Mesenchymal stem cell (in vitro differentiated cells and primary cell): ENCODE data around the gene DISC1.

Experiments used
- DNase-seq: peaks from one replicate; pipeline ENCODE4 v3.0.0-alpha.2; 2013
- H2AFZ ChIP-seq: one replicate; pipeline ENCODE4 v1.6.1; 2013; ENCODE audit warnings: low read depth, mild to moderate bottlenecking, control low read depth, inconsistent platforms, low read length, moderate library complexity
- H2AK5ac ChIP-seq: 2 replicates; pipeline ENCODE4 v1.6.1; 2013; ENCODE audit warnings: low read length, moderate library complexity, mild to moderate bottlenecking, inconsistent platforms; ENCODE audit not compliant: severe bottlenecking
- H2BK120ac ChIP-seq: one replicate; pipeline ENCODE4 v1.6.1; 2013; ENCODE audit warnings: low read depth, mild to moderate bottlenecking, inconsistent platforms, low read length, moderate library complexity
- H2BK12ac ChIP-seq, 2 experiments: one replicate each; pipeline ENCODE4 v1.6.1; 2013; ENCODE audit warnings: inconsistent platforms in 2 of 2, low read length in 2 of 2, mild to moderate bottlenecking in 2 of 2, moderate library complexity in 2 of 2, control low read depth in 1 of 2
- H2BK15ac ChIP-seq: one replicate; pipeline ENCODE4 v1.6.1; 2013; ENCODE audit warnings: mild to moderate bottlenecking, low read depth, inconsistent platforms; ENCODE audit not compliant: poor library complexity, severe bottlenecking
- H2BK5ac ChIP-seq: 2 replicates; pipeline ENCODE4 v1.6.1; 2013; ENCODE audit warnings: low read depth, mild to moderate bottlenecking, low read length, control low read depth, inconsistent platforms; ENCODE audit not compliant: poor library complexity, severe bottlenecking
- H3K14ac ChIP-seq, 2 experiments: one replicate each; pipeline ENCODE4 v1.6.1; 2013; ENCODE audit warnings: inconsistent platforms in 2 of 2, low read length in 2 of 2, control low read depth in 1 of 2, mild to moderate bottlenecking in 1 of 2, moderate library complexity in 1 of 2
- H3K18ac ChIP-seq, 2 experiments: one replicate each; pipeline ENCODE4 v1.6.1; 2013; ENCODE audit warnings: inconsistent platforms in 2 of 2, low read length in 2 of 2, control low read depth in 1 of 2, low read depth in 1 of 2, mild to moderate bottlenecking in 1 of 2
- H3K23ac ChIP-seq, 2 experiments: one replicate each; pipeline ENCODE4 v1.6.1; 2013; ENCODE audit warnings: inconsistent platforms in 2 of 2, low read length in 2 of 2, mild to moderate bottlenecking in 2 of 2, moderate library complexity in 2 of 2, control low read depth in 1 of 2
- H3K27ac ChIP-seq: 2 replicates; pipeline ENCODE4 v1.5.1; 2013; ENCODE audit warnings: mild to moderate bottlenecking, moderate library complexity, low read length, control low read depth, inconsistent platforms; ENCODE audit not compliant: poor library complexity, severe bottlenecking
- H3K27me3 ChIP-seq, 2 experiments: 2 replicates each; pipeline versions ENCODE4 v1.6.1 to v1.7.0; 2013; ENCODE audit warnings: low read length in 2 of 2, mild to moderate bottlenecking in 2 of 2, moderate library complexity in 2 of 2, control low read depth in 1 of 2, inconsistent platforms in 1 of 2; ENCODE audit not compliant: control insufficient read depth in 1 of 2, insufficient read depth in 1 of 2
- H3K36me3 ChIP-seq, 2 experiments: 2 replicates each; pipeline versions ENCODE4 v1.6.1 to v1.7.0; 2013; ENCODE audit warnings: low read length in 2 of 2, control low read depth in 1 of 2, inconsistent platforms in 1 of 2, low read depth in 1 of 2, mild to moderate bottlenecking in 1 of 2; ENCODE audit not compliant: insufficient read depth in 2 of 2, control insufficient read depth in 1 of 2
- H3K4ac ChIP-seq, 2 experiments: one replicate each; pipeline ENCODE4 v1.6.1; 2013; ENCODE audit warnings: inconsistent platforms in 2 of 2, low read length in 2 of 2, mild to moderate bottlenecking in 2 of 2, moderate library complexity in 2 of 2, control low read depth in 1 of 2, low read depth in 1 of 2
- H3K4me1 ChIP-seq: 2 replicates; pipeline ENCODE4 v1.6.1; 2013; ENCODE audit warnings: low read depth, low read length, control low read depth; ENCODE audit not compliant: control insufficient read depth, insufficient read depth
- H3K4me2 ChIP-seq: 2 replicates; pipeline ENCODE4 v1.6.1; 2013; ENCODE audit warnings: low read length, mild to moderate bottlenecking, inconsistent platforms; ENCODE audit not compliant: poor library complexity, severe bottlenecking
- H3K4me3 ChIP-seq, 2 experiments: 2 replicates each; pipeline versions ENCODE4 v1.5.1 to v1.7.0; 2013; ENCODE audit warnings: low read length in 2 of 2, mild to moderate bottlenecking in 2 of 2, control low read depth in 1 of 2, low read depth in 1 of 2; ENCODE audit not compliant: insufficient read depth in 1 of 2
- H3K79me1 ChIP-seq: replicated peaks from 2 replicates; pipeline ENCODE4 v1.6.1; 2013; ENCODE audit warnings: mild to moderate bottlenecking, control low read depth, low read length, inconsistent platforms; ENCODE audit not compliant: poor library complexity, severe bottlenecking
- H3K9ac ChIP-seq: 2 replicates; pipeline ENCODE4 v1.7.0; 2013; ENCODE audit warnings: mild to moderate bottlenecking, low read length, moderate library complexity
- H3K9me3 ChIP-seq: 2 replicates; pipeline ENCODE4 v1.7.0; 2013; ENCODE audit warnings: mild to moderate bottlenecking, low read length; ENCODE audit not compliant: control insufficient read depth
- H4K8ac ChIP-seq: one replicate; pipeline ENCODE4 v1.6.1; 2013; ENCODE audit warnings: inconsistent platforms, mild to moderate bottlenecking, low read length, moderate library complexity
- H4K91ac ChIP-seq: one replicate; pipeline ENCODE4 v1.6.1; 2013; ENCODE audit warnings: mild to moderate bottlenecking, low read length, inconsistent platforms
- WGBS: methylation state at CpG from one replicate; pipeline ENCODE4 v1.1.7; 2013; ENCODE audit warnings: mixed read lengths; 5-methylcytosine and 5-hydroxymethylcytosine counted together

DISC1 gene

GRCh38 chr1:231878737-231879136 is 252.1 kb downstream of the DISC1 start:
- H2BK15ac ChIP-seq, result no peak overlapping the region
- H3K4me3 ChIP-seq, result no peak overlapping the region
- H3K18ac ChIP-seq, result no peak overlapping the region
- H2BK120ac ChIP-seq, result no peak overlapping the region
- no peak overlapping the region for H4K8ac ChIP-seq
- DNase-seq, result no peak
- H2AK5ac ChIP-seq, result no peak overlapping the region
- H3K4me2 ChIP-seq, result no peak overlapping the region
- H3K9me3 ChIP-seq, result peaks cover 10% of the 10 kb centered on the region
- H2BK5ac ChIP-seq, result no peak overlapping the region
- no CpG with 5 or more reads among the region's 1 CpG for WGBS
- H4K91ac ChIP-seq, result no peak overlapping the region
- H3K4me1 ChIP-seq, result no peaks in the 10 kb centered on the region
- H3K27ac ChIP-seq, result no peak overlapping the region
- H3K79me1 ChIP-seq, result peaks cover 16% of the 10 kb centered on the region
- no peak overlapping the region for H3K9ac ChIP-seq
- H3K36me3 ChIP-seq, result peaks cover 0 to 14% of the 10 kb centered on the region in 2 experiments
- H3K27me3 ChIP-seq, result no peaks in the 10 kb centered on the region
- no peak overlapping the region for H2AFZ ChIP-seq
- H3K23ac ChIP-seq, result no peak overlapping the region
- no peak overlapping the region for H2BK12ac ChIP-seq
- H3K14ac ChIP-seq, result no peak overlapping the region
- no peak overlapping the region for H3K4ac ChIP-seq

DNA sequence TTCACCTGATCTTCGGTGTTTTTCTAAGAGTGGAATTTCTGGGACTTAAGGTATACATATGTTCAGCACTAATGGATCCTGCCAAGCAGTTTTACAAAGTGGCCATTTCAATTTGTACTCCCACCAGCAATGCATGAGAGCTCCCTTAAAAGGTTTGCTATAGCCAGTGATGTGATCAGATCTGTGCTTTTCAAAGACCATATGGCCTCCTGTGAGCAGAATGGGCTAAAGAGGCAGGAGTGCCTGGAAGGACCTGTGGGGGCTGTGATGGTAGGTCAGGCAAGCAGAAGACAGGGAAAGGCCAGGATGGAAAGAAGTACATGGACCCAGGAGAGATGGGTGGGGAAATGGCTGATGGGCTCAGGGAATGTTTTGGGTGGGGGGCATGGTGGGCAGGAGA is 252.7 kb downstream of the DISC1 start:
- Histone ChIP-seq H3K18ac (no peak overlapping the region), H3K36me3 (peaks cover 0 to 16% of the 10 kb centered on the region in 2 experiments), H3K4me1 (no peaks in the 10 kb centered on the region), H4K91ac (no peak overlapping the region), H3K14ac (no peak overlapping the region), H3K9me3 (peaks cover 10% of the 10 kb centered on the region), H3K79me1 (peaks cover 19% of the 10 kb centered on the region), H3K27me3 (no peaks in the 10 kb centered on the region), H2AFZ (no peak overlapping the region), H3K4me2 (no peak overlapping the region), H2AK5ac (no peak overlapping the region), H4K8ac (no peak overlapping the region), H3K27ac (no peak overlapping the region), H2BK15ac (no peak overlapping the region), H3K4me3 (no peak overlapping the region), H2BK120ac (no peak overlapping the region), H2BK12ac (no peak overlapping the region), H3K4ac (no peak overlapping the region), H3K9ac (no peak overlapping the region), H2BK5ac (no peak overlapping the region), H3K23ac (no peak overlapping the region)
- DNase-seq, result no peak
- WGBS, result 100% methylated on average over 1 of the region's 1 CpG

- 100% methylated on average over 1 of the region's 4 CpGs for WGBS
- Histone ChIP-seq H4K8ac (no peak overlapping the region), H3K14ac (no peak overlapping the region), H3K4ac (no peak overlapping the region), H3K4me3 (no peak overlapping the region), H3K27ac (no peak overlapping the region), H2AK5ac (no peak overlapping the region), H2BK15ac (no peak overlapping the region), H3K36me3 (peaks cover 0 to 5% of the 10 kb centered on the region in 2 experiments), H3K9ac (no peak overlapping the region), H2BK5ac (no peak overlapping the region), H2BK120ac (no peak overlapping the region), H3K4me2 (no peak overlapping the region), H3K4me1 (no peaks in the 10 kb centered on the region), H3K18ac (no peak overlapping the region), H3K23ac (no peak overlapping the region), H3K9me3 (no peaks in the 10 kb centered on the region), H3K27me3 (no peaks in the 10 kb centered on the region), H3K79me1 (peaks cover 17% of the 10 kb centered on the region), H2AFZ (no peak overlapping the region), H2BK12ac (no peak overlapping the region), H4K91ac (no peak overlapping the region)
- DNase-seq, result no peak
Measured at GRCh38 chr1:231882333-231882732, 255.7 kb downstream of the DISC1 start.

DNA sequence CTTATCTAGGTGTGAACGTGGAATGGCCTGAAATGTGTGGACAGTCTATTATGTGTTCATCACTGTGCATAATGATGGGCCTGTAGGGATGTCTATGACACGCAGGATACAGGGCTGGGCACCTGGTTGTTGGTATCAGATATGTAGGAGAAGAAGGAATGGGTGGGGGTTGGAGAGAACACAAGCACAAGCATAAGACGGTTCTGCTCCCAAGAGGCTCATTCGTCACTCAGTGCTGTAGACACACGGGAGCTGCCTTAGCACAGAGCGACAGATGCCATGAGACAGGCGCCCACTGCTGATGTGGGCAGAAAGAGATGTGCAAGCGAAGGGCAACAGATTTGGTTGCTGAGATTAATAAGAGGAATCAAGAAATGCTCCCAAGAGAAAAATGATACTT is 256.2 kb downstream of the DISC1 start:
- no peak overlapping the region for H2AFZ ChIP-seq
- peaks cover 0 to 5% of the 10 kb centered on the region in 2 experiments for H3K36me3 ChIP-seq
- no peak overlapping the region for H2AK5ac ChIP-seq
- H2BK15ac ChIP-seq, result no peak overlapping the region
- H3K23ac ChIP-seq, result no peak overlapping the region
- no peak overlapping the region for H3K4me2 ChIP-seq
- no peak overlapping the region for H2BK12ac ChIP-seq
- no peak overlapping the region for H3K18ac ChIP-seq
- no peak overlapping the region for H2BK5ac ChIP-seq
- WGBS, result 96% methylated on average over 7 of the region's 8 CpGs
- no peak overlapping the region for H2BK120ac ChIP-seq
- H3K27ac ChIP-seq, result no peak overlapping the region
- no peak overlapping the region for H3K4ac ChIP-seq
- no peak overlapping the region for H4K91ac ChIP-seq
- H3K4me3 ChIP-seq, result no peak overlapping the region
- H3K14ac ChIP-seq, result no peak overlapping the region
- no peak for DNase-seq
- no peaks in the 10 kb centered on the region for H3K4me1 ChIP-seq
- H3K9ac ChIP-seq, result no peak overlapping the region
- no peak overlapping the region for H4K8ac ChIP-seq
- peaks cover 17% of the 10 kb centered on the region for H3K79me1 ChIP-seq
- no peaks in the 10 kb centered on the region for H3K9me3 ChIP-seq
- no peaks in the 10 kb centered on the region for H3K27me3 ChIP-seq
